HEK293 (cell line): ENCODE data around the gene CBX2.

ENCODE experiments used
- CTCF ChIA-PET: fragments of 350-600 bp; formaldehyde crosslinking; extraction: SDS; loops from one replicate; lab custom pipeline; 2021; ENCODE audit warnings: antibody characterized with exemption; lab: Yijun Ruan, JAX
- POLR2A ChIA-PET: fragments of 300-600 bp; formaldehyde crosslinking; extraction: SDS; loops from one replicate; lab custom pipeline; 2020; ENCODE audit warnings: antibody characterized with exemption, inconsistent platforms; lab: Yijun Ruan, JAX
- H3K27ac ChIP-seq: fragments of 200-500 bp; sonication (Bioruptor generic); 2 replicates; pipeline ENCODE4 v1.5.1; 2014; ENCODE audit warnings: low read depth, low read length, control low read depth, inconsistent platforms; ENCODE audit errors: extremely low read depth
- H3K36me3 ChIP-seq, 2 experiments: fragments of 200-500 bp in 1 of 2; sonication (Bioruptor generic) in 1 of 2; 1 replicate in 1 of 2; 2 replicates in 1 of 2; pipeline ENCODE4 v1.5.1; 2014 to 2017; ENCODE audit warnings: inconsistent platforms in 2 of 2, low read length in 2 of 2; ENCODE audit not compliant: control insufficient read depth in 2 of 2, insufficient read depth in 1 of 2
- H3K4me1 ChIP-seq: fragments of 200-500 bp; sonication (Bioruptor generic); 2 replicates; pipeline ENCODE4 v1.5.1; 2014; ENCODE audit warnings: mild to moderate bottlenecking, low read length, inconsistent platforms; ENCODE audit not compliant: control insufficient read depth, insufficient read depth
- H3K4me3 ChIP-seq: 2 replicates; pipeline ENCODE4 v1.5.1; 2011; ENCODE audit warnings: low read depth, mild to moderate bottlenecking, control low read depth, low read length, moderate library complexity
- H3K9me3 ChIP-seq: fragments of 200-500 bp; sonication (Bioruptor generic); 2 replicates; pipeline ENCODE4 v1.5.1; 2014; ENCODE audit warnings: low read depth, low read length, inconsistent platforms; ENCODE audit not compliant: control insufficient read depth, insufficient read depth
- KLF8 ChIP-seq: fragments of 450-650 bp; formaldehyde crosslinking; IDR thresholded peaks from 2 replicates; pipeline ENCODE4 v1.5.1; 2016; ENCODE audit warnings: missing biosample characterization, missing genetic modification characterization
- PRDM2 ChIP-seq: fragments of 450-650 bp; formaldehyde crosslinking; IDR thresholded peaks from 2 replicates; pipeline ENCODE4 v1.5.1; 2016; ENCODE audit warnings: missing biosample characterization, missing genetic modification characterization, borderline replicate concordance
- REST ChIP-seq: fragments of 450-650 bp; formaldehyde crosslinking; IDR thresholded peaks from 2 replicates; pipeline ENCODE4 v1.5.1; 2016; ENCODE audit warnings: missing biosample characterization, missing genetic modification characterization
- SP2 ChIP-seq: fragments of 450-650 bp; formaldehyde crosslinking; IDR thresholded peaks from 2 replicates; pipeline ENCODE4 v1.5.1; 2016; ENCODE audit warnings: missing biosample characterization, missing genetic modification characterization
- ZBTB20 ChIP-seq: fragments of 450-650 bp; formaldehyde crosslinking; IDR thresholded peaks from 2 replicates; pipeline ENCODE4 v1.5.1; 2016; ENCODE audit warnings: missing biosample characterization, missing genetic modification characterization
- ZBTB7A ChIP-seq: fragments of 450-650 bp; formaldehyde crosslinking; IDR thresholded peaks from 2 replicates; pipeline ENCODE4 v1.5.1; 2016; ENCODE audit warnings: low read depth, missing biosample characterization, missing genetic modification characterization
- ZEB2 ChIP-seq: fragments of 450-650 bp; formaldehyde crosslinking; IDR thresholded peaks from 2 replicates; pipeline ENCODE4 v1.5.1; 2016; ENCODE audit warnings: missing biosample characterization, missing genetic modification characterization
- ZFHX2 ChIP-seq: fragments of 450-650 bp; formaldehyde crosslinking; conservative IDR thresholded peaks from 2 replicates; pipeline ENCODE4 v1.5.1; 2016; ENCODE audit warnings: missing biosample characterization, missing genetic modification characterization
- ZFP41 ChIP-seq: fragments of 450-650 bp; formaldehyde crosslinking; IDR thresholded peaks from 2 replicates; pipeline ENCODE4 v1.5.1; 2016; ENCODE audit warnings: missing biosample characterization, missing genetic modification characterization, borderline replicate concordance
- ZNF10 ChIP-seq: fragments of 450-650 bp; formaldehyde crosslinking; IDR thresholded peaks from 2 replicates; pipeline ENCODE4 v1.5.1; 2017; ENCODE audit warnings: missing biosample characterization, missing genetic modification characterization
- ZNF398 ChIP-seq: fragments of 450-650 bp; formaldehyde crosslinking; IDR thresholded peaks from 2 replicates; pipeline ENCODE4 v1.5.1; 2017; ENCODE audit warnings: missing biosample characterization, missing genetic modification characterization
- ZNF423 ChIP-seq: fragments of 450-650 bp; formaldehyde crosslinking; IDR thresholded peaks from 2 replicates; pipeline ENCODE4 v1.5.1; 2016; ENCODE audit warnings: missing biosample characterization, missing genetic modification characterization
- ZNF530 ChIP-seq: fragments of 450-650 bp; formaldehyde crosslinking; IDR thresholded peaks from 2 replicates; pipeline ENCODE4 v1.5.1; 2016; ENCODE audit warnings: low read depth, missing biosample characterization, missing genetic modification characterization
- ZNF561 ChIP-seq: fragments of 450-650 bp; IDR thresholded peaks from 2 replicates; pipeline ENCODE4 v1.5.1; 2018; ENCODE audit warnings: missing biosample characterization, missing genetic modification characterization, borderline replicate concordance
- ZNF768 ChIP-seq: fragments of 450-650 bp; formaldehyde crosslinking; IDR thresholded peaks from 2 replicates; pipeline ENCODE4 v1.5.1; 2018; ENCODE audit warnings: missing biosample characterization, mild to moderate bottlenecking, missing genetic modification characterization
- ZSCAN4 ChIP-seq: fragments of 450-650 bp; formaldehyde crosslinking; IDR thresholded peaks from 2 replicates; pipeline ENCODE4 v1.5.1; 2017; ENCODE audit warnings: missing biosample characterization, missing genetic modification characterization
- TF ChIP-seq, protein P1 (sequence below): fragments of 450-650 bp; formaldehyde crosslinking; IDR thresholded peaks from 2 replicates; pipeline ENCODE4 v1.5.1; 2017; ENCODE audit warnings: missing biosample characterization, missing genetic modification characterization
- TF ChIP-seq, protein P2 (sequence below): fragments of 450-650 bp; formaldehyde crosslinking; IDR thresholded peaks from 2 replicates; pipeline ENCODE4 v1.5.1; 2016; ENCODE audit warnings: missing biosample characterization, missing genetic modification characterization

The CBX2 gene

GRCh38 chr17:79812353-79813258, 34.7 kb downstream of the CBX2 start:
- Histone ChIP-seq H3K36me3 (no peaks in the 10 kb centered on the region), H3K9me3 (no peaks in the 10 kb centered on the region), H3K4me1 (peaks cover 17% of the 10 kb centered on the region), H3K27ac (peak overlapping the region; percentile 67; the same call in 1 of the 2 replicates), H3K4me3 (peak overlapping the region; percentile 8)
- CTCF ChIA-PET: interaction anchor here (0.6 to 2.6 kb wide), 13 partner anchors 12 to 186 kb away, joined by 3 to 15 read pairs (median 4); no protein-coding TSS in a partner anchor
- POLR2A ChIA-PET: interaction anchor here (2.2 to 5.4 kb wide), 5 partner anchors 11 to 27 kb away, joined by 6 to 74 read pairs (median 23); partner anchors contain the start of genes CBX4 and CBX8
- peak; percentile 50; the same call in 1 of the 2 replicates for TF ChIP-seq KLF8 (tag by site-specific recombination)
- TF ChIP-seq, protein P1, sequence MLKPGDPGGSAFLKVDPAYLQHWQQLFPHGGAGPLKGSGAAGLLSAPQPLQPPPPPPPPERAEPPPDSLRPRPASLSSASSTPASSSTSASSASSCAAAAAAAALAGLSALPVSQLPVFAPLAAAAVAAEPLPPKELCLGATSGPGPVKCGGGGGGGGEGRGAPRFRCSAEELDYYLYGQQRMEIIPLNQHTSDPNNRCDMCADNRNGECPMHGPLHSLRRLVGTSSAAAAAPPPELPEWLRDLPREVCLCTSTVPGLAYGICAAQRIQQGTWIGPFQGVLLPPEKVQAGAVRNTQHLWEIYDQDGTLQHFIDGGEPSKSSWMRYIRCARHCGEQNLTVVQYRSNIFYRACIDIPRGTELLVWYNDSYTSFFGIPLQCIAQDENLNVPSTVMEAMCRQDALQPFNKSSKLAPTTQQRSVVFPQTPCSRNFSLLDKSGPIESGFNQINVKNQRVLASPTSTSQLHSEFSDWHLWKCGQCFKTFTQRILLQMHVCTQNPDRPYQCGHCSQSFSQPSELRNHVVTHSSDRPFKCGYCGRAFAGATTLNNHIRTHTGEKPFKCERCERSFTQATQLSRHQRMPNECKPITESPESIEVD (tag by site-specific recombination): no peak
- TF ChIP-seq ZBTB20 (tag by site-specific recombination): peak; percentile 43; the same call in 1 of the 2 replicates
- peak; percentile 20; the same call in 1 of the 2 replicates for TF ChIP-seq ZNF398 (tag by site-specific recombination)
- TF ChIP-seq ZBTB7A: 0 out of 2 replicates have a peak, but pooled peaks have one; percentile 17
- no peak for TF ChIP-seq ZNF768 (tag by site-specific recombination)
- TF ChIP-seq ZFHX2 (tag by site-specific recombination): peak; percentile 11; the same call in 1 of the 2 replicates
- peak; percentile 70; the same call in 1 of the 2 replicates for TF ChIP-seq ZNF10 (tag by site-specific recombination)
- 0 out of 2 replicates have a peak, but pooled peaks have one; percentile 11 for TF ChIP-seq SP2 (tag by site-specific recombination)
- TF ChIP-seq ZSCAN4 (tag by site-specific recombination): no peak
- 0 out of 2 replicates have a peak, but pooled peaks have one; percentile 39 for TF ChIP-seq ZNF423 (tag by site-specific recombination)
- 0 out of 2 replicates have a peak, but pooled peaks have one; percentile 25 for TF ChIP-seq ZNF561 (tag by site-specific recombination)
- no peak for TF ChIP-seq REST (tag by site-specific recombination)
- no peak for TF ChIP-seq ZFP41 (tag by site-specific recombination)
- TF ChIP-seq ZNF530 (tag by site-specific recombination): no peak
- peak; percentile 29; the same call in 1 of the 2 replicates for TF ChIP-seq ZEB2
- TF ChIP-seq, protein P2, sequence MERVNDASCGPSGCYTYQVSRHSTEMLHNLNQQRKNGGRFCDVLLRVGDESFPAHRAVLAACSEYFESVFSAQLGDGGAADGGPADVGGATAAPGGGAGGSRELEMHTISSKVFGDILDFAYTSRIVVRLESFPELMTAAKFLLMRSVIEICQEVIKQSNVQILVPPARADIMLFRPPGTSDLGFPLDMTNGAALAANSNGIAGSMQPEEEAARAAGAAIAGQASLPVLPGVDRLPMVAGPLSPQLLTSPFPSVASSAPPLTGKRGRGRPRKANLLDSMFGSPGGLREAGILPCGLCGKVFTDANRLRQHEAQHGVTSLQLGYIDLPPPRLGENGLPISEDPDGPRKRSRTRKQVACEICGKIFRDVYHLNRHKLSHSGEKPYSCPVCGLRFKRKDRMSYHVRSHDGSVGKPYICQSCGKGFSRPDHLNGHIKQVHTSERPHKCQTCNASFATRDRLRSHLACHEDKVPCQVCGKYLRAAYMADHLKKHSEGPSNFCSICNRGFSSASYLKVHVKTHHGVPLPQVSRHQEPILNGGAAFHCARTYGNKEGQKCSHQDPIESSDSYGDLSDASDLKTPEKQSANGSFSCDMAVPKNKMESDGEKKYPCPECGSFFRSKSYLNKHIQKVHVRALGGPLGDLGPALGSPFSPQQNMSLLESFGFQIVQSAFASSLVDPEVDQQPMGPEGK (tag by site-specific recombination): peak; percentile 72
- TF ChIP-seq PRDM2 (tag by site-specific recombination): no peak
